Neural cell (in vitro differentiated cells): ENCODE results near the gene LMCD1. TPM values are rescaled to one million over a fixed set of nuclear protein-coding genes. Genes with fewer than 3 reads are reported as not detected.

ENCODE experiments used
- H2AFZ ChIP-seq: fragments of 200-600, 300-800 bp; sonication (generic), shearing (Covaris generic); 2 replicates; pipeline ENCODE4 v1.6.0; 2014; ENCODE audit warnings: low read depth, mild to moderate bottlenecking, antibody characterized with exemption, low read length, moderate library complexity
- H3F3A ChIP-seq: fragments of 200-600 bp; shearing (Covaris generic); 2 replicates; pipeline ENCODE4 v1.6.1; 2016; ENCODE audit warnings: mild to moderate bottlenecking, moderate library complexity, mixed read lengths, antibody characterized with exemption, low read length; ENCODE audit not compliant: insufficient read depth, poor library complexity, severe bottlenecking
- H3K27ac ChIP-seq: fragments of 200-600, 300-800 bp; sonication (generic), shearing (Covaris generic); 2 replicates; pipeline ENCODE4 v1.5.1; 2014; ENCODE audit warnings: mild to moderate bottlenecking, low read length, moderate library complexity
- H3K27me3 ChIP-seq: fragments of 300-800, 200-600 bp; sonication (generic), shearing (Covaris generic); 2 replicates; pipeline ENCODE4 v1.6.0; 2014; ENCODE audit warnings: mild to moderate bottlenecking, low read depth, low read length, moderate library complexity; ENCODE audit not compliant: insufficient read depth
- H3K36me3 ChIP-seq: fragments of 300-800, 200-600 bp; sonication (generic), shearing (Covaris generic); 2 replicates; pipeline ENCODE4 v1.5.1; 2014; ENCODE audit warnings: mild to moderate bottlenecking, antibody characterized with exemption, low read length, moderate library complexity; ENCODE audit not compliant: insufficient read depth
- H3K4me2 ChIP-seq: fragments of 300-800, 200-600 bp; sonication (generic), shearing (Covaris generic); 2 replicates; pipeline ENCODE4 v1.6.0; 2014; ENCODE audit warnings: mild to moderate bottlenecking, low read length
- H3K4me3 ChIP-seq: fragments of 300-800, 200-600 bp; sonication (generic), shearing (Covaris generic); 2 replicates; pipeline ENCODE4 v1.5.1; 2014; ENCODE audit warnings: mild to moderate bottlenecking, low read length, moderate library complexity
- H3K79me2 ChIP-seq: fragments of 200-600 bp; shearing (Covaris generic); replicated peaks from 2 replicates; pipeline ENCODE4 v1.6.0; 2014; ENCODE audit warnings: mild to moderate bottlenecking, low read length, moderate library complexity; ENCODE audit not compliant: insufficient read depth
- H3K9ac ChIP-seq: fragments of 300-800, 200-600 bp; sonication (generic), shearing (Covaris generic); 2 replicates; pipeline ENCODE4 v1.6.1; 2016; ENCODE audit warnings: mild to moderate bottlenecking, low read length, mixed read lengths
- H3K9me2 ChIP-seq: fragments of 200-600 bp; shearing (Covaris generic); 2 replicates; pipeline ENCODE4 v1.6.1; 2016; ENCODE audit warnings: mild to moderate bottlenecking, low read length, mixed read lengths; ENCODE audit not compliant: insufficient read depth
- H3K9me3 ChIP-seq: fragments of 200-600, 300-800 bp; sonication (generic), shearing (Covaris generic); 2 replicates; pipeline ENCODE4 v1.6.1; 2016; ENCODE audit warnings: mild to moderate bottlenecking, mixed run types, low read length, moderate library complexity, mixed read lengths
- H4K20me1 ChIP-seq: fragments of 200-600 bp; shearing (Covaris generic); 2 replicates; pipeline ENCODE4 v1.6.1; 2016; ENCODE audit warnings: mild to moderate bottlenecking, mixed run types; ENCODE audit not compliant: insufficient read depth
- CTCF ChIP-seq: fragments of 450-650 bp; IDR thresholded peaks from 2 replicates; pipeline ENCODE4 v1.5.1; 2014; ENCODE audit warnings: antibody characterized with exemption, mild to moderate bottlenecking, moderate library complexity; ENCODE audit not compliant: poor library complexity, severe bottlenecking
- EP300 ChIP-seq: fragments of 450-650 bp; conservative IDR thresholded peaks from 2 replicates; pipeline ENCODE4 v1.6.1; 2014; ENCODE audit warnings: antibody characterized with exemption, mild to moderate bottlenecking, moderate library complexity; ENCODE audit not compliant: poor library complexity, severe bottlenecking
- EZH2 ChIP-seq: fragments of 200-600, 300-800 bp; shearing (Covaris generic), sonication (generic); IDR thresholded peaks from 2 replicates; pipeline ENCODE4 v1.6.1; 2014; ENCODE audit warnings: antibody characterized with exemption, low read length, borderline replicate concordance, mild to moderate bottlenecking; ENCODE audit not compliant: insufficient read depth, poor library complexity, severe bottlenecking
- MXI1 ChIP-seq: fragments of 450-650 bp; conservative IDR thresholded peaks from 2 replicates; pipeline ENCODE4 v1.6.1; 2014; ENCODE audit warnings: antibody characterized with exemption, mild to moderate bottlenecking; ENCODE audit not compliant: poor library complexity, severe bottlenecking
- POLR2AphosphoS5 ChIP-seq: IDR thresholded peaks from 2 replicates; pipeline ENCODE4 v1.6.1; 2012
- RAD21 ChIP-seq: fragments of 450-650 bp; conservative IDR thresholded peaks from 2 replicates; pipeline ENCODE4 v1.6.1; 2014; ENCODE audit warnings: antibody characterized with exemption, mild to moderate bottlenecking, moderate library complexity
- REST ChIP-seq: IDR thresholded peaks from 2 replicates; pipeline ENCODE4 v1.6.1; 2012; ENCODE audit warnings: borderline replicate concordance
- SMC3 ChIP-seq: fragments of 450-650 bp; conservative IDR thresholded peaks from 2 replicates; pipeline ENCODE4 v1.6.1; 2014; ENCODE audit warnings: antibody characterized with exemption, mild to moderate bottlenecking, moderate library complexity; ENCODE audit not compliant: poor library complexity
- TAF1 ChIP-seq: IDR thresholded peaks from 2 replicates; pipeline ENCODE4 v1.6.1; 2012; ENCODE audit warnings: low read depth
- polyA minus RNA-seq: library from RNA; depleted of rRNA, polyadenylated mRNA; stranded (reverse); fragments of >200 nt; gene quantifications from 2 replicates; pipeline ENCODE4 v1.2.3, GENCODE V29; 2014
- polyA plus RNA-seq: library from polyadenylated mRNA; depleted of rRNA; stranded (reverse); fragments of >200 nt; gene quantifications from 2 replicates; pipeline ENCODE4 v1.2.3, GENCODE V29; 2014

LMCD1 gene
- 3.4 and 3.5 TPM in 2 replicates for polyA plus RNA-seq
- polyA minus RNA-seq = 0.73 and 1.3 TPM in 2 replicates

- Histone ChIP-seq H2AFZ (peak within 1 kb of the TSS; percentile 67), H3K9ac (peak within 1 kb of the TSS; percentile 80)
- peak; percentile 50 for TF ChIP-seq REST
- peak; percentile 36 for TF ChIP-seq MXI1
- TF ChIP-seq CTCF = no peak
- TF ChIP-seq POLR2AphosphoS5 = peak; percentile 75
- TF ChIP-seq EZH2 = no peak
- TF ChIP-seq EP300 = peak; percentile 38
- peak; percentile 41 for TF ChIP-seq SMC3
- TF ChIP-seq TAF1 = peak; percentile 67
- TF ChIP-seq RAD21 = peak; percentile 37
These were observed at the start of gene LMCD1 for GRCh38 chr3:8501371-8502131. TSS of gene LMCD1 (plus strand) at chr3:8501823. CDS start at chr3:8501939, 116 bp downstream.

GRCh38 chr3:8452112-8452511 lies 49.5 kb upstream of the LMCD1 start:
- H3K4me2 ChIP-seq = no peak overlapping the region
- H3K9me3 ChIP-seq = no peaks in the 10 kb centered on the region
- no peak for TF ChIP-seq MXI1
- no peak for TF ChIP-seq REST
- no peak for TF ChIP-seq CTCF
- TF ChIP-seq RAD21 = no peak
- no peak for TF ChIP-seq TAF1
- no peak for TF ChIP-seq SMC3
- TF ChIP-seq EP300 = no peak
- H3K9me2 ChIP-seq = no peaks in the 10 kb centered on the region
- no peaks in the 10 kb centered on the region for H3K27me3 ChIP-seq
- peak overlapping the region; percentile 9 for H3K4me3 ChIP-seq
- peak overlapping the region; percentile 14 for H3K27ac ChIP-seq
- H4K20me1 ChIP-seq = no peaks in the 10 kb centered on the region
- peak overlapping the region; percentile 3 for H3K9ac ChIP-seq
- no peak overlapping the region for H2AFZ ChIP-seq
- H3K36me3 ChIP-seq = no peaks in the 10 kb centered on the region
- H3K79me2 ChIP-seq = no peaks in the 10 kb centered on the region
- H3F3A ChIP-seq = no peaks in the 10 kb centered on the region

More at GRCh38 chr3:8501371-8502131, at the start of gene LMCD1:
- no peaks in the 10 kb centered on the region for H3K36me3 ChIP-seq
- H3K4me3 ChIP-seq = peak within 1 kb of the TSS; percentile 75
- H3K27me3 ChIP-seq = no peaks in the 10 kb centered on the region
- H3K27ac ChIP-seq = peak within 1 kb of the TSS; percentile 66
- no peaks in the 10 kb centered on the region for H3K79me2 ChIP-seq
- no peaks in the 10 kb centered on the region for H4K20me1 ChIP-seq
- no peaks in the 10 kb centered on the region for H3K9me2 ChIP-seq
- no peaks in the 10 kb centered on the region for H3F3A ChIP-seq
- no peaks in the 10 kb centered on the region for H3K9me3 ChIP-seq
- H3K4me2 ChIP-seq = peak within 1 kb of the TSS; percentile 96
